DOHH2 (cell line): Measurements from ENCODE around the gene DXO.

Experiments used
- CTCF ChIP-seq: fragments of 200-600 bp; sonication (generic); IDR thresholded peaks from one replicate; pipeline ENCODE4 v1.5.1; 2014; ENCODE audit warnings: antibody characterized with exemption, mild to moderate bottlenecking, low read depth, low read length; ENCODE audit not compliant: poor library complexity, severe bottlenecking
- EZH2phosphoT487 ChIP-seq: fragments of 200-600 bp; sonication (generic); IDR thresholded peaks from 2 replicates; pipeline ENCODE4 v1.6.1; 2017; ENCODE audit warnings: borderline replicate concordance, mild to moderate bottlenecking, antibody characterized with exemption, low read length, moderate library complexity, mixed read lengths

- TF ChIP-seq EZH2phosphoT487 = no peak
- TF ChIP-seq CTCF = no peak
Observed at GRCh38 chr6:31930962-31931361, 41.0 kb downstream of the DXO start.
